HL-60 (cell line): ENCODE measurements around the gene RGS10.

ENCODE experiments used
- DNase-seq, 2 experiments: peaks; one replicate each; pipeline ENCODE4 v3.0.0-alpha.2; 2010 to 2020; ENCODE audit warnings: low read depth in 1 of 2, low spot score in 1 of 2
- H3K27ac ChIP-seq: fragments of 250-450 bp; sonication (Bioruptor Pico); replicated peaks from 2 replicates; pipeline ENCODE4 v1.5.1; 2020; ENCODE audit warnings: mild to moderate bottlenecking, moderate library complexity
- H3K27me3 ChIP-seq: fragments of 250-450 bp; sonication (Bioruptor Pico); 2 replicates; pipeline ENCODE4 v1.5.1; 2021; ENCODE audit warnings: mild to moderate bottlenecking, moderate library complexity; ENCODE audit not compliant: insufficient read depth, poor library complexity, severe bottlenecking
- H3K4me3 ChIP-seq: replicated peaks from 2 replicates; pipeline ENCODE4 v1.5.1; 2011; ENCODE audit warnings: mild to moderate bottlenecking, control low read depth, low read length; ENCODE audit not compliant: insufficient read depth
- GABPA ChIP-seq: IDR thresholded peaks from 2 replicates; pipeline ENCODE4 v1.6.1; 2012; ENCODE audit warnings: low read depth
- POLR2AphosphoS5 ChIP-seq: IDR thresholded peaks from 2 replicates; pipeline ENCODE4 v1.6.1; 2012; ENCODE audit warnings: low read depth
- SPI1 ChIP-seq: IDR thresholded peaks from 2 replicates; pipeline ENCODE4 v1.6.1; 2012; ENCODE audit warnings: low read depth, mild to moderate bottlenecking, borderline replicate concordance
- TF ChIP-seq, protein P1 (sequence below): IDR thresholded peaks from one replicate; pipeline ENCODE4 v1.5.1; 2011; ENCODE audit warnings: low read length, control low read depth, inconsistent platforms; ENCODE audit not compliant: insufficient read depth
- TF ChIP-seq, protein P2 (sequence below): IDR thresholded peaks from 2 replicates; pipeline ENCODE4 v1.6.1; 2012; ENCODE audit warnings: low read depth; ENCODE audit not compliant: insufficient replicate concordance

Gene RGS10

DNA sequence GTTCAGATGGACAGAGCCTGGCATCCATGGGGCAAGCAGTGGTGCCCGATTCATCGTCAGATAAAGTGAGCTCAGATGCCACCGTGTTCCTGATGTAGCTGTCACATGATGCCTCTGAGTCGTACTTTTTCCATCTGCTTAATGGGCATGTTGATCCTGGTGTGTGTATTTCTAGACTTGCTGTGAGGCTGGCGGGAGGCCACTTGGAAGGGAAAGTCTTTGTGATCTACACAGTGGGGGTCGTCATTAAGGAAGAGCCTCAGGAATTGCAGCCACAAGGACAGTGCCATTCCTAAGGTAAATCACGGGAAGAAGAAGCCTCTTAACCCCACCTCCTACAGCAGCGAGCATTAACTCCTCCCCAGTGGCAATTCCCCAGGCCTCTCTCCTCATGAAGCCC is 63.0 kb downstream of the RGS10 start:
- Histone ChIP-seq H3K4me3 (no peak overlapping the region), H3K27ac (no peak overlapping the region), H3K27me3 (no peaks in the 10 kb centered on the region)
- TF ChIP-seq, protein P1, sequence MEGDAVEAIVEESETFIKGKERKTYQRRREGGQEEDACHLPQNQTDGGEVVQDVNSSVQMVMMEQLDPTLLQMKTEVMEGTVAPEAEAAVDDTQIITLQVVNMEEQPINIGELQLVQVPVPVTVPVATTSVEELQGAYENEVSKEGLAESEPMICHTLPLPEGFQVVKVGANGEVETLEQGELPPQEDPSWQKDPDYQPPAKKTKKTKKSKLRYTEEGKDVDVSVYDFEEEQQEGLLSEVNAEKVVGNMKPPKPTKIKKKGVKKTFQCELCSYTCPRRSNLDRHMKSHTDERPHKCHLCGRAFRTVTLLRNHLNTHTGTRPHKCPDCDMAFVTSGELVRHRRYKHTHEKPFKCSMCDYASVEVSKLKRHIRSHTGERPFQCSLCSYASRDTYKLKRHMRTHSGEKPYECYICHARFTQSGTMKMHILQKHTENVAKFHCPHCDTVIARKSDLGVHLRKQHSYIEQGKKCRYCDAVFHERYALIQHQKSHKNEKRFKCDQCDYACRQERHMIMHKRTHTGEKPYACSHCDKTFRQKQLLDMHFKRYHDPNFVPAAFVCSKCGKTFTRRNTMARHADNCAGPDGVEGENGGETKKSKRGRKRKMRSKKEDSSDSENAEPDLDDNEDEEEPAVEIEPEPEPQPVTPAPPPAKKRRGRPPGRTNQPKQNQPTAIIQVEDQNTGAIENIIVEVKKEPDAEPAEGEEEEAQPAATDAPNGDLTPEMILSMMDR: no peak
- no peak for TF ChIP-seq POLR2AphosphoS5
- TF ChIP-seq, protein P2, sequence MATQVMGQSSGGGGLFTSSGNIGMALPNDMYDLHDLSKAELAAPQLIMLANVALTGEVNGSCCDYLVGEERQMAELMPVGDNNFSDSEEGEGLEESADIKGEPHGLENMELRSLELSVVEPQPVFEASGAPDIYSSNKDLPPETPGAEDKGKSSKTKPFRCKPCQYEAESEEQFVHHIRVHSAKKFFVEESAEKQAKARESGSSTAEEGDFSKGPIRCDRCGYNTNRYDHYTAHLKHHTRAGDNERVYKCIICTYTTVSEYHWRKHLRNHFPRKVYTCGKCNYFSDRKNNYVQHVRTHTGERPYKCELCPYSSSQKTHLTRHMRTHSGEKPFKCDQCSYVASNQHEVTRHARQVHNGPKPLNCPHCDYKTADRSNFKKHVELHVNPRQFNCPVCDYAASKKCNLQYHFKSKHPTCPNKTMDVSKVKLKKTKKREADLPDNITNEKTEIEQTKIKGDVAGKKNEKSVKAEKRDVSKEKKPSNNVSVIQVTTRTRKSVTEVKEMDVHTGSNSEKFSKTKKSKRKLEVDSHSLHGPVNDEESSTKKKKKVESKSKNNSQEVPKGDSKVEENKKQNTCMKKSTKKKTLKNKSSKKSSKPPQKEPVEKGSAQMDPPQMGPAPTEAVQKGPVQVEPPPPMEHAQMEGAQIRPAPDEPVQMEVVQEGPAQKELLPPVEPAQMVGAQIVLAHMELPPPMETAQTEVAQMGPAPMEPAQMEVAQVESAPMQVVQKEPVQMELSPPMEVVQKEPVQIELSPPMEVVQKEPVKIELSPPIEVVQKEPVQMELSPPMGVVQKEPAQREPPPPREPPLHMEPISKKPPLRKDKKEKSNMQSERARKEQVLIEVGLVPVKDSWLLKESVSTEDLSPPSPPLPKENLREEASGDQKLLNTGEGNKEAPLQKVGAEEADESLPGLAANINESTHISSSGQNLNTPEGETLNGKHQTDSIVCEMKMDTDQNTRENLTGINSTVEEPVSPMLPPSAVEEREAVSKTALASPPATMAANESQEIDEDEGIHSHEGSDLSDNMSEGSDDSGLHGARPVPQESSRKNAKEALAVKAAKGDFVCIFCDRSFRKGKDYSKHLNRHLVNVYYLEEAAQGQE: no peak
- TF ChIP-seq GABPA: no peak
- no peak for TF ChIP-seq SPI1
- DNase-seq: no peak

DNA sequence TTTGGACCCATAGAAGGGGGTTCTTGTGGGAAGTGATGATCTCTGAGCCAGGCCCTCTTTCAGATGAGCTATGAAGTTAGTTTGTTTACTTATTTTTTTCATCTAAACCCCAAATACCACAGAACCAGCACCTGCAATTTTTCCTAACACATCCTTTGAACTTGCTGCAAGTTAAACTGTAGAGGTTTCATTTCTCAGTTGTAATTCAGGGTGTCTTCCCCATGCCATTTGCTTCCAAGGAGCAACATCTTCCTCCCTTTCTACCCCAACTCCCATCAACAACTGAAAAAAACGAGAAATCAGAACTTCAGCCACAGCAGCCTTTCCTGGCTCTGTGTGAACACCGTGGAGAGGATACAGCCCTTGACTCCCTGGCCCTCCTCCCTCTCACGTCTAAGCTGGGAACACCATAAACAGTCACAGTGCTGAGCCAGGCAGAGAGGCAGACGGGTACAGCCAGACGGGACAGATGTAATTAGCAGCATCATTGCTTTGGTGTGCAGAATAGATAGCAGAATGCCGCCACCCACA is 63.6 kb downstream of the RGS10 start:
- H3K27me3 ChIP-seq: no peaks in the 10 kb centered on the region
- no peak for DNase-seq
- no peak overlapping the region for H3K4me3 ChIP-seq
- H3K27ac ChIP-seq: no peak overlapping the region
- TF ChIP-seq POLR2AphosphoS5: no peak
- TF ChIP-seq, protein P1: no peak
- TF ChIP-seq, protein P2: no peak
- TF ChIP-seq SPI1: no peak
- no peak for TF ChIP-seq GABPA

DNA sequence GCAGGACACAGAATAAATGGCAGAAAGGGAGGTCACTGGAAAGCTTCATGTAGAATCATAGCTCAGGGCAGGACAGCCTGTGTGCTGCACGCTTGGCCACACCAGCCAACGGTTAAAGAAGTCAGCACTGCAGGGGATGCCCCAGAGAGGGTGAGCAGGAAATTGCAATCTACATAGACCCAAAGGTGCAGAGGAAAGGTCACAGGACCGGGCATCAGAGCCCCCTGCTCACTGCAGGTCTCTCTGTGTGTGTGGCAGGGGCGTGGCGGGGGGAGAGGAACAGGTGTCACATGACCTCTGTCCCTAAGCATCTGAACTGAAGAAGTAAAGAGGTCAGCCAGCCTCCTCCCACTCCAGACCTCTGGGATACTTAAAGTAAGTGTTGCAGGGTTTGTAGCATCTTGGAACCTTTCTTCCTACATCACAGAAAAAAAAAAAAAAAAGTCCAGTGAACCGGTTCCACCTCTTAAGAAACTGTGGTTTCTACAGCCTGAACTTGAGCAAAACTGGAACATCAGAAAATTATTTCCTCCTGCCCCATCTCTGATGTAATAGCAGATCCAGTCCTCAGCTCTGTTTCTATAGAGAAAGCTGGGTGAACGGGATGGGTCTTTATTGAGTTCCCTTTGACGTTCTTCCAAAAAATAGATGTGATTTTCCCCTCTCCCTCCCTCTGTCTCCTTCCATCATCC is 64.3 kb downstream of the RGS10 start:
- TF ChIP-seq, protein P1: no peak
- no peak for TF ChIP-seq SPI1
- TF ChIP-seq, protein P2: no peak
- TF ChIP-seq GABPA: no peak
- no peak for TF ChIP-seq POLR2AphosphoS5
- H3K27ac ChIP-seq: no peak overlapping the region
- DNase-seq: peak in 1 of 2 experiments; percentile 22
- no peaks in the 10 kb centered on the region for H3K27me3 ChIP-seq
- H3K4me3 ChIP-seq: no peak overlapping the region
